ENCODE measurements around the gene IER5.
"Not testable (repeated sequence)": the region's sequence is repeated elsewhere in the genome, so short reads cannot be mapped to it uniquely, and the experiment has no call there.

Gene IER5

GRCh38 chr1:181115971-181116370 is 27.5 kb downstream of the IER5 start:
- not testable (repeated sequence) for DNase-seq

DNA sequence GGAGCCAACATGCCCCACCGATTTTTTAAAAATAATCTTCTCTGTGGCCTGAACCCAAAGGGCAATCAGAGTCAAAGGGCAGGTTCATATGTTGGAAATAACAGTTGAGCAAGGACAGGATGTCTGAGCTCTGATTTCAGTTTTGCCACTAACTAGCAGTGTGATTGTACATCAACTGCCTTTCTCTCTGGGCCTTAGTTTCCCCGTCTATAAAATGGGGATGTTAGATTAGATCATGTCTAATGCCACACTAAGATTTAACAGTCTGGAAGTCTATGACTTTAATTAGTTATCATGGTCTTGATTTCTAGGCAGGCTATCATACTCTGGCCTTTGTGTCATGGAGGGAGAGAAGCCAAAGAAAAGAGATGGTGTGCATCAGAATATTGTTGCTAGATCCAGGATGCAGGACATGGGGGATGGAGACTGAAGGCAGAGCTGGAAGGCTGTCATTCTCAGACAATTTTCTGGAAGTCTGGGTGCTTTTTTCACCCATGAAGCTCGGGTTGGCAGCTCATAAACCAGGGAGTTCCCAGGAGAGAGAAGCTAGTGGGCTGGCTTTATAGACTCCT is 28.4 kb downstream of the IER5 start:
- no peak for DNase-seq

DNA sequence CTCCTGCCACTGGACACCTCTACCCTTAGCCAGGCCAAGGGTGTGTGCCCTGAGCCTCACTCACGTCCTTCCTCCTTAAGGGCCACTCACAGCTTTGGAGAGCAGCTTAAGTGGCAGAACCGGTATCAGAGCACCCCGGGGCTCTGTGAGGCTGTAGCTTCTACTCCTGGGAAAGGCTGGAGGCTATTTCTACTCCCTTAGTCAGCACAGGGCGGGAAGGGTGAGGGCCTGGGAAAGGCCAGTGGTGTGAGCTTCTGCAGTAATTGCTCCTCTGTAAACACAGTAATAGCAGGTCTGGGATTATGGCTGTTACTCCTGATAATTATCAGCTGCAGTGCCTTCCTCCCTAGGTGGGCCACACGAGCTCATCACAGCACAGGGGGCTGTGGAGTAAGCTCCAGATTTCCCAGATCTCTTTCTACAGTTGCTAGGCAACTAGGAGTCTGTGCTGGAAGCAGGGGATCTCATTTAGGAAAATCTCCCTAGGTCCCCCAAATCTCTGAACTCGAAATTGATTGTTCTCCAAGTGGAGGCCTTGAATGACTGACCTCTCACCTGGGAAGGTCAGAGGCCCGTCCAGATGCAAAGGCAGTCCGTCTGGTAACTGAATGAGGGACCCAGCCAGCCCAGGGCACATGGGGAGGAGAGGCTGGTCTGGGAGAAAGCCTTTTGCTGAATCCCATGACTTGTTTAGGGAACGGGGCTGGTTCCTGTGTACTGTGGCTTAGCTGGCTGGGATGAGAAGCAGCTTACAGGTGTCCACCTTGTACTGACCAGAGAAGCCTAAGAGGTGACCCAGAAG is 29.3 kb downstream of the IER5 start:
- DNase-seq = peak in 1 of 2 experiments; percentile 45

DNA sequence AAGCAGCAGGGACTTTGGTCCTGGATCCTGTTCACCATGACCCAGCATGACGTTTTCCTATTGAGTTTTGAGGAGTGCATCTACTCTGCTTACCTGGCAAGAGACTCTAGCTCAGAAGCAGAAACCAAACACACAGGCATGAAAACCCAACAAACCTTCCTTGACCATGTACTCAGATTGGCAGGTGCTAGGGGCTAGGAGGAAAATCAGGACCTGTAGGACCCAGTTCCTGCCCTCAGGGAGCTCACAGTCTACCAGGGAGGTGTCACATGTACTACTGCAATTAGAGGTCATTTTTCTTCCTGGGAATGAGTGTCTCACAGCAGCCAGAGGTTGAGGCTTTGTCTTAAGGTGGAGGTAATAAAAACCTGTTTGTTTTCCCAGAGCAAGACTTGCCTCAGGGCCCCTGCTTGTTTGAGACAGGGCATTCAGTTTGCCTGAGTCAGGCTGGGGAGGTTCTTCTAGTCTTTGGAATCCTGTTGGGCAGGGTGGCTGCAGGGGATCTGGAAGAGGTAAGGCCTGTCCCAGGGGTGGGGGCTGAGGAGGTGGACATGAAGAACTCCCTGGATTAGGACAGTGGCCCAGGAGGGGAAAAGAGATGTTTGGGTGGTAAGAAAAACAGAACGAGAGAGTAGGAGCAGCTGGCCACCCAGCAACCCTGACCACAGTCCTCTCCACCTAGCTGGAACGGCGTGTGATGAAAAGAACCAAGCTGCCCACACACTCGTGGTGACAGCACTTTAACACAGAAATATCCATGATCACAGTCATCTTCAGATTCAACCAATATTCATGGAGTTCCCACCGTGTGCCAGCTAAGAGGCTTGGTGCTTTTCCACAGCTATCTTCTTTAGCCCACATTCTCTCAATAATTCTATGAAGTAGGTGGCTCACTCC is 30.8 kb downstream of the IER5 start:
- no peak for DNase-seq

- DNase-seq = peak; percentile 93 to 98
These were observed 32.4 kb downstream of the IER5 start for GRCh38 chr1:181120924-181121323.

DNA sequence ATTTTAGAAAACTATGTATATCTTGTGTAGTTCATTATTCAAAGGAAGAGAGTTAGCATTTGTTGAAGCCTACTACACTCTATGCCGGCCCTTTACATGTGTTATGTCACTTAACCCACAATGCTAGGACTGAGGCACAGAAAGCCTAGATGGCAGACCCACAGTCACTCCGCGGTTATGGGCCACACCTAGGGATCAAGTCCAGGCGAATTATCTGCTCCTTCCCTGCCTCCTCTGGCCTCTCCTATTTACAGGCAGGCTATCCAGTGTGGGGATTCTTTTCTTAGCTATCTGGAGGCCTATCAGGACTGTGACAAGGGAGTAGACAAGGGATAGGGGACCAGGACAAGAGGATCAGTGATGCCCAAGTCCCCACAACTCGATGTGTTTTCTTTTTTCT is 33.0 kb downstream of the IER5 start:
- DNase-seq = no peak

- DNase-seq = no peak
These were observed 33.7 kb downstream of the IER5 start for GRCh38 chr1:181122222-181122621.

DNA sequence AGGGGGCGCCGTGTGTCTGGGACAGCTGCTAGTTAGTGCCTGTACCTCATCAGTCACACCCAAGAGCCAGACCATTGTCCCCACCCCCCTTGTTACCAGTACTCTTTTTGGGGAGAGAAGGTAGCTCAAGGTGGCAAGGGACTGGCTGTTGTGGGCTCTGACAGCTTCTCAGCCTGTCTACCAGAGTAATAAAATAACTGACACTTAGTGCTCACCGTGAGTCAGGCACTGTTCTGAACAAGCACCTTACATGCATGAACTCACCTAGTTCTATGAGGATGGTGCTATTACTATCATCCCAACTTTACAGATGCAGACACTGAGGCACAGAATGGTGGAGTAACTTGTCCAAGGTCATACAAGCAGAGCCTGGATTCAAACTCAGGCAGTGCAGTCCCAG is 34.7 kb downstream of the IER5 start:
- no peak for DNase-seq

GRCh38 chr1:181124291-181124751 is 35.8 kb downstream of the IER5 start:
- DNase-seq = no peak

- no peak for DNase-seq
These were observed 37.8 kb downstream of the IER5 start for GRCh38 chr1:181126289-181126688.

DNA sequence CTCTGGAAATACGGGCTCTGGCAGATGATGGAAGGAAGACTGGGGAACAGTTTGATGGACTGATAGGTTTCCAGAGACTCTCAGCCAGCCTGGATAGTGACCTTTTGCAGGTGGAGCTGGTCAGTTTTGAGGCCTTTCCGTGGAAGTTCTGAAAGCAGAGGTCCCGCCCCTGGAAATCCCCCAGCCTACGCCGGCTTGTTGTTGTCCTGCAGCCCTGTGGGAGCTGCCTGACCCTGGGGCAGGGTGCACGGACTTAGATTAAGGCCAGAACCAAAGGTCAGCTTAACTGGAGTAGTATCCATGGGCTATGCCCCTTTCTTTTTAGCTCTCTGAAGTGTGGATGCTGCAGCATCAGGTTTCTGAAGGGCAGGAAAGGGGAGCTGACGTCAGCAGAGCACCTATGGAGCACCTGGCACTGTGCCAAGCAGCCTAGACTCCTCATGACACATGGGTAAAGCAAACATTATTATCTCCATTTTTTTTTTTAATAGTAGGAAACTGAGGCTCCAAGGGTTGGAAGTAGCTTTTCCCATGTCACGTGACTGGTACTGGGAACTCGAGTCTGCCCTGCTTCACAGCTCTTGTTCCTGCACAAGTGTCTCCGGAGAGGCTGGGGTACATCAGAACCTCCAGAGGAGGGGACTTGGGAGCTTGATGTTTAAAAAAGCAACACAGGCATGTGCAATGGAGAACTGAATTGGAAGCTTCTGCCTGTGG is 38.5 kb downstream of the IER5 start:
- peak; percentile 95 to 98 for DNase-seq

DNA sequence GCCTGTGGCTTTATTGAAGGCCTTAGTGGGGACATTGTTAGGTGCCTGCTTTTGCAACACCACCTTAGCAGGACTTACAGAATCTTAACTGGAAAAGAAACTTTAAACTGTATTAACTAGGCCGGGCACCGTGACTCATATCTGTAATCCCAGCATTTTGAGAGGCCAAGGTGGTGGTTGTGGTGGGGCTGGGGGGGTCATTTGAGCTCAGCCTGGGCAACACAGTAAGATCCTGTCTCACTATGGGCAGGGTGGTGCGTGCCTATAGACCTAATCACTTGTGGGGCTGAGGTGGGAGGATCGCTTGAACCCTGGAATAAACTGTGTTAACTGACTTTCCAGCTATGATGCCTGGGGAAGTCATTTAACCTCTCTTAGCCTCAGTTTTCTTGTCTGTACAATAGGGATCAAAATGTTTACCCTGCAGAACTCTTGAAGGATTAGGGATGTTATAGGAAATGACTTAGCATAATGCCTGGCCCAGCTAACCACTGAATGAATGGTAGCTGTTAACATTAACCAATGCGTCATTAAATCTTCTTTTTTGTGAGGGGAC is 39.5 kb downstream of the IER5 start:
- no peak for DNase-seq

- DNase-seq = no peak
These were observed 40.3 kb downstream of the IER5 start for GRCh38 chr1:181128592-181129497.

DNA sequence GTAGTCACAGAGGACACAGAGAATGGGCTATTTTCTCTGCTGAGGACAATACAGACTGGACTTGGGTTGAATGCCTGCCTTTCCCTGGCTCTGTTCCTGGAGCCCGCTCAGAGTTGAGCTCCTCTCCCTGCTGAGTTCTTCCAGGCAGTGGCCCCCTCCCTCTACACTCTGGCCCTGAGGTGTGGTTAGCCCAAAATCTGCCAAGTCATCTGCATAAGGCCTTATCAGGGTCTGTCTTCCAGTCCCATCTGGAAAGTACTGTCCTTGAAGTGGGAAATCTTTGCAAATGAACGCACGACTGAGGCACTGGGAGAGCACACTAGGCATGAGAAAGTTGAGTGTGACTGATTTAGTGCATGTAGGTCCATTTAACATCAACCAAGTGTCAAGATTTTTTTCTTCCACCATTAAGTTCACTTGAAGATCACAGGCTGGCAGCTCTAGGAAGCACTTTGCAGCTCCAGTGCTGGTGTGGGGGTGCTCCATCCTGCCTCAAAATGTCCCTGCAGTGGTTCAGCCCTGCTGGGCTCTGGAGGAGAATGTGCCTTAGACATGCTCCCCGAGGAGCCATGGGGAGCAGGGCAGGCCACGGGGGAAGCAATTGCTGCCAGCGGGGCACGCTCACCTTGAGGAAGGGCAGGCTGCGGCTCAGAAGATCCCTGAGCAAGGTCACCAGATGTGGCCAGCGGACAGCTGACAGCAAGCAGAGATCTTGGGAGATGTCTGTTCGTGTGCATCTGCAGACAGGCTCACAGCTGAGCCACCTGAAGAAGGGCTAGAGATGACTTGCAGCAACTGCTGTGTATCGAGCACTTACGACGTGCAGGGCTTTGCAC is 41.5 kb downstream of the IER5 start:
- DNase-seq = no peak

- DNase-seq = no peak
These were observed 42.9 kb downstream of the IER5 start for GRCh38 chr1:181131255-181131941.

DNA sequence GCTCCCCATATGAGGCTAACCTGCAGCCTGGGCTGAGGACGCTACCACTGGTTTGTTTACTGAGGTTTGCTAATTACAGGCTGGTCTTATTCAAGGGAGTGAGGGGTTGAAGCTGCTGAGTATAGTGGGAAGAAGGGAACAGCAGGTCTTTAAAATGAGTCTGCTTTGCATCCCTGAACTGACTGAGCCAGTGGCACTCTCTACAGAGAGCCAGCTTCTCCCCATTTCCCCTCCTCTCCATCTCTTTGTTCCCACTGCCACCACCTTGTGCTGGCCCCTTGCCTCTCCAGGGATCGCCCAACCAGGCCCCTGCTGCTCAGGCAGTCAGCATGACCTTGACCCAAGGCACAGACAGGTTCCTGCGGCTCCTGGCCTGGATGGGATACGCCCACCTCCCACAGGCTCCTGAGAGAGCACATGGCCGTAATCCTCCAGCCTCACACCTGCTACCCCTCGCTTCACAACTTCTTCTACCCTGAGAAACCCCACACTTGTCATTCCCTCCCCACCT is 45.0 kb downstream of the IER5 start:
- DNase-seq = no peak

- DNase-seq = no peak
These were observed 45.5 kb downstream of the IER5 start for GRCh38 chr1:181133969-181134418.

DNA sequence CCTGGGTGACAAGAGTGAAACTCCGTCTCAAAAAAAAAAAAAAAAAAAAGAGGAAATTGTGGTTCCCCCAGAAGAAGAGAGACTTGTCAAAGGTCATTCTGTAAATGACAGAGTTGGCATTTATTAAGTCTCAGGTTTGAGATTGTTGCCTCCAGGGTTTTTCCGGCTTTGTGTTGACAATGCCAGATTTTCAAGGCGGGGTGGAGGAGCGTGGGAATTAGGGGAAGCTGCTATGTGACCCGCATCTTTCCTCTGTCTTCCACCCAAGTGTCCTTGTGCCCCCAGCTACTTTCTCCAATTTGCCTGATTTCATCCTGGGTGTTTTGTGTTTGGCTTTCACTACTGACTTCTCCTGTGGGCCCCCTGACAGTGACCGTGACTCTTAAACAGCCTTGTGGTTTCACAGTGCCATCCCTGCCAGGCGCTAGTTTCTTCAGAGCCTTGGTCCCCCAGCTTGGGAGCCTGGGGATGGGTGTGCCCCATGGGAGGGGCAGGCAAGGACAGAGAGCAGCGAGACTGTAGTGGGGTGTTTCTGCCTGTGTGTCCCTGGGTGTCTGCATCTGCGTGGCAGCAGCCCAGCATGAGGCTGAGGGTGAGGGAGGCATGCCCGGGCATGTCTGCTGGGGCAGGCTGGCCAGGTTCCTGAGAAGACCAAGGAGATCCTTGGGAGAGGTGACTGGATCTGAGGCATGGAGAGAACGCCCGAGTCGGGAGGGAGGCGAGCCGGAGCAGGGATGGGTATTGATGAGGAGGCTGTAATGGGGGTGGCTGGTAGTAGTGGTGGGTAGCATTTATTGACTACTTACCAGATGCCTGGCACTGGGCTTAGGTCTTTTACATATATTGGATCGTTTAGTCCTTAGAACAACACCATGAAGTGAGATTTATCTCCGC is 46.3 kb downstream of the IER5 start:
- DNase-seq = peak; percentile 56 to 58

GRCh38 chr1:181135437-181135731 is 46.9 kb downstream of the IER5 start:
- DNase-seq = no peak
